ENCODE measurements around the gene ZNF174.
A peak's percentile ranks its signal among the peaks of the same experiment; 100 is the strongest.

Gene ZNF174

DNA sequence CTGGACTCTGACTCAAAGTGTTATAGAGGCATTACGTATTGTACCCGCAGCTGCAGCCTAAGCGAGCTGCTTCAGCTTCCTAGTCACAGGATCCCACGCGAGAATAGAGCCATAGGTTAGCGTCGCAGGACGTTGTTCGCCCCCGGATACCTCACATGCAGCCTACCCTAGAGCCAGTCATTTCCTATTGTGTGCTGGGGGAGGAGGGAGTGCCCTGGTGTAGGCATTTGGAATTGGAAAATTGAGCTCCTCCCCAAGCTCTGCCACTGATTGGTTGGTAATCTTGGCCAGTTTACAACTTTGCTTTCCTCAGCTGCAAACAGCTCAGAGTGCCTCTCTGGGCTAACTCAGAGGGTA, 43.0 kb downstream of the ZNF174 start:
- DNase-seq = no peak

DNA sequence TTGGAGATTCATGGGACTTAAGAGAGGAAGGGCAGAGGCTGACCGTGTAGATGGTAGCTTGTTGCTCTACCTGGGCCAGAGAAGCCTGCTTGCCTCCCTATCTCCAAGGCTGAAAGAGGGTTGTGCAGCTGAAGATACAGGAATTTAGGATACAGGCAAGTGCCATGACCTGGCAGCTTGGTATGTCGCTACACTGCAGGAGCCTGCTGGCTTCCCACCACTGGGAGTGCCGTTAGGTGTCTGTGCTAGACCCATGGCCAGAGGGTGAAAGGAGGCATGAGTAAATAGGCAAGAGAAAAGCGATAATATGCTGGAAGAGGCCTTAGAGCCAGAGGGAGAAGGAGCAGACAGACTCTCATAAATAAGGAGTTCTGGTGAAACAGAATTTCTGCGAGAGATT, 53.1 kb downstream of the ZNF174 start:
- no peak for DNase-seq

DNA sequence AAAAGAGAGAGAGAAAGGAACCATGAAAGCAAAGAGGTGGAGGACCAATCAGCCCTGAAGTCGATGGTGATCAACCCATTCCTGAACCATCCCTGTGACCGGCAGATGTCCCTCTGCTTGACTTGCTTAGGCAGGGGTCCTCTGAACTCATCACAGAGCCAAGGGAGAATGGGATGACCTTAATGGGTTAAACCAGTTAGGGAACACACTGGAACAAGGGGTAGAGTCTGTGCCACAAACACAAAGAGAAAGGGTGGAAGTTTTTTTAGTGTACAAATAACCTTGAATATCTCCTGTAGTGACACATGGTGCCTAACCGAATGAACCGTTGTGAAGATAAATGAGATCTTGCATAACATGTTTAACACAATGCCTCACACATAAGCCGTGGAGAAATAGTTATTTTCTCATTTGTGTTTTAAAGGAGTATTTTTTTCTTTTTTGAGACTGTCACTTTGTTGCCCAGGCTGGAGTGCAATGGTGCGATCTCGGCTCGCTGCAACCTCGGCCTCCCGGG, 53.7 kb downstream of the ZNF174 start:
- no peak for DNase-seq

DNA sequence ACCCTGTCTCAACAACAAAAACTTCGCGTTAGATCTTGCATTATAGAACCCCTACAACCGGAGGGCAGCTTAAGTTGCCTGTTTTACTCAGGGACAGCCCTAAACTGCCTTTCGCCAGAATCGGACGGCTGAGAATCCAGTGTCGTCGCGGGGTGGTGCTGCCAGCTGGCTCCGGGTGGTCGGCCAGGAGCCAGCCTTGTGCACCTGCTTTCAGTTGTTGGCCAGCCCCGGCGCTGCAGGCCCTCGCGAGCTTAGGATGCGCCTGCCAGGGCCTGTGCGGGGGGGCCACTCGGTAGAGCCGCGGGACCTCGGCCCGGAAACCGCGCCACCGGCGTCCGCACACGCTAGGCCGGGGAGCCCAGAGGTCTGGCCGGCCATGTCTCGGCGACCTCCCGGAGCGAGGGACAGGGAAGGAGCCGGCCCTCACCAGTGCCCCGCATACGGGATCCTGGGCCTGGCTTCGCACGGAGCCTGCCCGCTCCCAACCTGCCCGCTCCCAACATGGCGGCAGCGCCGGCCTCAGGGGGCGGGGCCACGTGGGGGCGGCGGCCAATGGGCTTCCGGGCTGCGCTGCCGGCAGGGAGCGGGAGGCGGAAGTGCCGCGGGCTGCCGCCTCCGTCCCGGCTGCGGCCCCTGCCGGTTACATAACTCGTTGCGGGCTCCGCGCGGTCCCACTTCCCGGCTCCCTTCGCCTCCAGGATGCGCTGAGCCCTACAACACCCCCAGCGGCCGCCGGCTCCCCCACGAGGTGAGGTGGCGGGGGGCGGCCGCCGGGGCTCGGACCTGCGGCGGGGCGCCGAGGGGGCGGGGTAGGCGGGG, 56.6 kb downstream of the ZNF174 start:
- peak; percentile 80 for DNase-seq

DNA sequence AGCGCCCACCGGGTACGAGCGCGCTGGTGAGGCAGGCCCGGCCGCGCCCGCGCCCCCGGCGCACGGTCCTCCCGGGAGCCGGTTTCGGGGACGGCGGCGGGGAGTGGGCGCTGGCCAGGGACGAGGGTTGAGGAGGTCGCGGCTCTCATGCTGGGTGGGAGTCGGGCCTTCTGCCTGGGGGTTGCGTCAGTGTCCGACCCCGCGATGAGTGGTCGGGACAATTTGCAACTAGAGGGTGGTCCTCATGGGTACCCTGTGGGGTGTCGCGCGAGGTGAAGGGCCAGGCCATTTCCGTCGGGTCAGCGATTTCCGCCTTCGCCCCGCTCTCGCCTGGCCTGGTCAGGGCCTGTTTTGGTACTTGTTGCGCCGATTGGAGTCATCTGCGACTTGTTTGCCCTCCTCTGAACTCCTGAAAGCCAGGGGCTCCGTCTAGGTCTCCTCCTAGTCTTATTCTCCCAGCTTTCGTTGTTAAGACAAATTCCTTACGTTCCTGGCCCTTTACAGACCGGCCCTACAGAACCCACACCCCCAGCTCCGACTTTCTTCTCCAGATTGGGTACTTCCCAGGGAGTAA, 57.4 kb downstream of the ZNF174 start:
- no peak for DNase-seq

DNA sequence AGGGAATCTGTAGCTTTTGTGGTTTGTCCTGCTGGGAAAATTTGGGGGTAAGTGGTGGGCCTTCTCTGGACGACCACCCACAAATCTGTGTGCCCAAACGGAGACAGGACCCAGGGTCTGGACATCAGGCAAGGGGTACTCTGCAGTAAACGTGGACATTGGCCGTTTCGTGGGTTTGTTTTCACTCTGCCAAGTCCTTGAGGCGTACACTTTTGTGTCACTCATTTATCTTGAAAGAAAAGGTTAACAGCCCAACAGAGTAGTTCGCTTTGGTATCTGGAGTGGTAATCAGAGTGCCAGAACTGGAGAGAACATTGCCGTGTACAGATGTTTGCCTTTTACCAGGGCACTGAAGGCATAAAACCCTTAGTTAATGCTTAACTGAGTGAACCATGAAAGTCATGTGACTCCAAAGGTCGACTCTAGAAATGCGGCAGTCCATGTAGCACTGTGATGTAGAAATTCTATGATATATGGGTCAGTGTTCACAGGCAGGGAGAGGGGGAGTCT, 57.9 kb downstream of the ZNF174 start:
- DNase-seq = peak; percentile 10

All from DMS79 treated with DMSO at 0.1 percent for 48 hours (cell line).